GM19023 (cell line): Measurements from ENCODE around the gene SULT1A1.

ENCODE experiments used
- ATAC-seq: cut with Tn5 transposase; IDR thresholded peaks from one replicate; pipeline ENCODE4 v1.9.1; 2021; ENCODE audit warnings: mild to moderate bottlenecking, moderate library complexity; ENCODE audit not compliant: unreplicated experiment

SULT1A1 gene

GRCh38 chr16:28561557-28562187, 48.2 kb downstream of the SULT1A1 start:
- ATAC-seq = no peak

GRCh38 chr16:28558456-28558855, 51.4 kb downstream of the SULT1A1 start:
- no peak for ATAC-seq

- ATAC-seq = no peak
Measured at GRCh38 chr16:28556914-28557320, 52.9 kb downstream of the SULT1A1 start.

- ATAC-seq = no peak
Measured at GRCh38 chr16:28555561-28555960, 54.3 kb downstream of the SULT1A1 start.
